ENCODE results near the gene WDFY4.

- no peak for TF ChIP-seq CTCF (conservative IDR thresholded peaks at IDR 0.05)
- no peak for TF ChIP-seq EZH2 (IDR thresholded peaks at IDR 0.05; ENCODE audit: low read depth)
Observed at GRCh38 chr10:48881937-48882336, 197.3 kb downstream of the WDFY4 start.

Data from PC-9 (cell line).